A204.1 (cell line): ENCODE data around the gene TRAPPC10.
"Not testable (repeated sequence)": the region's sequence is repeated elsewhere in the genome, so short reads cannot be mapped to it uniquely, and the experiment has no call there.

ENCODE experiments used
- FAIRE-seq: peaks from 2 replicates; lab custom pipeline; 2012; peaks lifted over from hg19 to GRCh38; lab: Jason Lieb, UNC

The TRAPPC10 gene

DNA sequence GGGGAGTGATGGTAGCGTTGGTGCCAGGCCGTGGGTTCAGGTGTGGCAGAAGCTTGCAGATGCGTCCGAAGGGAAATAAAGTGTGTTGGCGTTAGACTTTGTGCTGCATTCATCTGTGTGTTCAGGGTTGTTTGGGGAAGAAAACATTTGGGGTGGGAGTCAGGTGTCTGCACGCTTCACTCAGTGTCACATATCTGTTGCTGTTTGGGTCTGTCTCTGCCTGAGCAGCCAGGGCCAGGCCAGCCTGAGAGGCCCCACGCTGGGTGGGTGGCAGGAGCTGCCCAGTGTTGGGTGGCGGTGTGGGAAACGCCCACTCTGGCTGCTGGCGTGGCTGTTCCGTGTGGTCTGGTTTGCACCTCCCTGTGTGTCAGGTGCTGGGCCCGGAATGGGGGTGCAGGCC, 133.5 kb downstream of the TRAPPC10 start:
- not testable (repeated sequence) for FAIRE-seq

DNA sequence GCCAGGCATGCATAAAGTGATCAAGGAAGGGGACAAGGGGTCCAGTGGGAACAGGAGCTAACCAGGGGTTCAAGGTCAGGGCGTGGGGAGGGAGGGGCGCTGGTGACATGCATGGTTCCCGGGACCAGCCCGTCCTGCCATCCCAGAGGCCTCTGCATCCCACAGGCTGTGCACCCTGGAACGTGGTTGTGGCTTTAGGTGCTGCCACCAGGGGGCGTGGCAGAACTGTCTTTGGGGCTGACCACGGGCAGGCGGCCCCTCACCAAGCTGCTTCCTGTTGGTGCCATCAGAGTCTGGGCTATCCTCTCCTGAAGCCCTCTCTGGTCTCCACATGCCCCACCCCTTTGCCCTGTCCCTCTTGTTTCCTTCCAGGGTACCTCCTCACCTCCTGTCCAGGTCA, 135.0 kb downstream of the TRAPPC10 start:
- not testable (repeated sequence) for FAIRE-seq

DNA sequence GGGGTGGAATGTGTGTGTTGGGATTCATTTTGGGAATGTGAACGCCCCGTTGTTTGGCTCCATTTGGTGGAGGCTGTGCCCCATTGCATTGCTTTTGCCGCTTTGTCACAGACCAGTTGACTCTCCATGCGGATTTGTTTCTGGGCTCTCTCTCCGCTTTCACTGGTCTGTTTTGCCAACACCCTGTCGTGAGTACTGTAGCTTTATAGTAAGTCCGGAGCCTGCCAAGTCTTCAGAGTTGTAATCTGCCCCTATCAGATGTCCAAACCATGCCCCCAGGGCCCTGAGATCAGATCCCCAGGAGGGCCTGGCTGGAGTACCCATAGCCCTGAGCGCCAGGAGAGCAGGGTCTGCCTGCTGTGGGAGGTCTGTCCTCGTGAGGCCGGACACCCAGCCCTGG, 138.1 kb downstream of the TRAPPC10 start:
- FAIRE-seq, result not testable (repeated sequence)

GRCh38 chr21:44153214-44153888, 141.2 kb downstream of the TRAPPC10 start:
- not testable (repeated sequence) for FAIRE-seq

GRCh38 chr21:44153889-44154228, 141.8 kb downstream of the TRAPPC10 start:
- not testable (repeated sequence) for FAIRE-seq

DNA sequence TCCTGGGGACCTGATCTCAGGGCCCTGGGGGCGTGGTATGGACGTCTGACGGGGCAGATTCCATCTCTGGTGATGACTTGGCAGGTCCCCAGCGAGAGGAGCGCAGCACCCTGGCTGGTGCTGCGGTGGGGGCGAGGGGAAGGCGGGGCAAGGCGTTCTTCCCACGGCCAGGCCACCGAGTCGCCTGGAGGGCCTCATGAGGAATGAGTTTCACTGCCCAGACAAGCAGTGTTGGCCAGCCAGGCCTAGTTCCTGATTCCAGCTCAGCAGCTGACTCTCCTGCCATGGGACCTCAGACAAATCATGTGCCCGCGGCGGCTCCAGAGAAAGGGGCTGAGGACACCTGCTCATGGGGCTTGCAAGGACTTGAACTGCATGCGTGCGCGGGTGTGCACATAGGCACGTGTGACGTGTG, 142.7 kb downstream of the TRAPPC10 start:
- not testable (repeated sequence) for FAIRE-seq

GRCh38 chr21:44155231-44155993, 143.3 kb downstream of the TRAPPC10 start:
- not testable (repeated sequence) for FAIRE-seq

- not testable (repeated sequence) for FAIRE-seq
Measured at GRCh38 chr21:44155994-44156380, 143.9 kb downstream of the TRAPPC10 start.
